ENCODE measurements around the gene EIF2A. TPM values are rescaled to one million over a fixed set of nuclear protein-coding genes. Genes with fewer than 3 reads are reported as not detected.

The EIF2A gene
- 114 and 154 TPM in 2 replicates for total RNA-seq

GRCh38 chr3:150546226-150547044, at the start of gene EIF2A, which contains the start of gene SERP1:
Gene EIF2A, plus strand, starts transcription at chr3:150546787. Its CDS starts 16 bp downstream, at chr3:150546803.
Gene SERP1, minus strand, starts transcription at chr3:150546496. Its CDS starts 361 bp downstream, at chr3:150546135.

GRCh38 chr3:150603153-150603979, 56.8 kb downstream of the EIF2A start, which contains the start of gene SELENOT:
Gene SELENOT, plus strand, starts transcription at chr3:150603321. Its CDS starts 42 bp downstream, at chr3:150603363.

Other genes starting within 250 kb of the EIF2A start
- 5.9 and 6.8 TPM in 2 replicates for gene TSC22D2, start 138.5 kb upstream of the EIF2A start, total RNA-seq
- gene SERP1, start 291 bp upstream of the EIF2A start, total RNA-seq = 153 and 286 TPM in 2 replicates
- 66.7 and 76.8 TPM in 2 replicates for gene SELENOT, start 56.5 kb downstream of the EIF2A start, total RNA-seq
- gene ERICH6, start 157.1 kb downstream of the EIF2A start, total RNA-seq = not detected in 2 replicates
- gene SIAH2, start 216.4 kb downstream of the EIF2A start, total RNA-seq = 56.9 and 57.4 TPM in 2 replicates

Data from pericardium fibroblast (primary cell).